SK-N-MC (cell line): ENCODE data around the gene HRH1.

ENCODE experiments used
- EZH2 ChIP-seq: fragments of 200-600 bp; sonication (generic); IDR thresholded peaks from one replicate; pipeline ENCODE4 v1.6.1; 2017; ENCODE audit warnings: antibody characterized with exemption
- FOXP2 ChIP-seq: optimal IDR thresholded peaks from 2 replicates; pipeline ENCODE3; 2011; ENCODE audit warnings: mild to moderate bottlenecking, moderate library complexity; ENCODE audit not compliant: insufficient read depth; ENCODE audit errors: extremely low read length, control extremely low read depth
- POLR2AphosphoS5 ChIP-seq: IDR thresholded peaks from 2 replicates; pipeline ENCODE4 v1.6.1; 2012; ENCODE audit warnings: mild to moderate bottlenecking, low read depth, low read length, borderline replicate concordance

DNA sequence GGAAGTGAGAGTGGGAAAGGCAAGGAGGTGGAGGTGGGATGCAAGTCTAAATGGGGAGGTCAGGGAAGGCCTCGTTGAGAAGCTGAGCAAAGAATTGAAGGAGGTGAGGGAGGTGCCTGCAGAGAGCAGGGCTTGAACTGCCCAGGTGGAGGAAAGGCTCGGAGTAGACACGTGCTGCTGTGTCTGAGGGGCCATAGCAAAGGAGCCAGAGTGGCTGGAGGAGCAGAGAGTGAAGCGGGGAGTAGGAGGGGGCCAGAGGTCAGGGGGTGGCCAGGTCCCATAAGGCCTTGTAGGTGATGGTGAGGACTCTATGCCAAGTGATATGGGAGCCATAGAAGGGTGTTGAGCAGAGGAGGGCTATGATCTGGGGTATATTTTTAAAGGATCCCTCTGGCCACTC lies 21.4 kb upstream of the HRH1 start:
- TF ChIP-seq POLR2AphosphoS5 (no peak), EZH2 (no peak), FOXP2 (no peak)
